SHP77 (cell line): ENCODE data around the gene C1orf105.
"Not testable (repeated sequence)": the region's sequence is repeated elsewhere in the genome, so short reads cannot be mapped to it uniquely, and the experiment has no call there.

ENCODE experiments used
- DNase-seq, 2 experiments: peaks; one replicate each; lab custom pipeline; 2025; lab: John Stamatoyannopoulos, UW

Gene C1orf105

GRCh38 chr1:172487550-172487949 is 67.1 kb downstream of the C1orf105 start:
- DNase-seq = no peak

- no peak for DNase-seq
Measured at GRCh38 chr1:172488393-172488792, 67.9 kb downstream of the C1orf105 start.

GRCh38 chr1:172489847-172490246 is 69.4 kb downstream of the C1orf105 start:
- no peak for DNase-seq

GRCh38 chr1:172492421-172492820 is 71.9 kb downstream of the C1orf105 start:
- no peak for DNase-seq

GRCh38 chr1:172494166-172494565 is 73.7 kb downstream of the C1orf105 start:
- no peak for DNase-seq

GRCh38 chr1:172496127-172496526 is 75.6 kb downstream of the C1orf105 start:
- DNase-seq = not testable (repeated sequence)

- DNase-seq = no peak
Measured at GRCh38 chr1:172496678-172497077, 76.2 kb downstream of the C1orf105 start.

- no peak for DNase-seq
Measured at GRCh38 chr1:172497230-172497629, 76.7 kb downstream of the C1orf105 start.

- DNase-seq = no peak
Measured at GRCh38 chr1:172498857-172499256, 78.4 kb downstream of the C1orf105 start.

GRCh38 chr1:172499636-172500141 is 79.2 kb downstream of the C1orf105 start:
- no peak for DNase-seq

- no peak for DNase-seq
Measured at GRCh38 chr1:172500207-172500606, 79.7 kb downstream of the C1orf105 start.

GRCh38 chr1:172507741-172508140 is 87.3 kb downstream of the C1orf105 start:
- DNase-seq = no peak

- DNase-seq = no peak
Measured at GRCh38 chr1:172510479-172510878, 90.0 kb downstream of the C1orf105 start.

- DNase-seq = no peak
Measured at GRCh38 chr1:172512591-172512990, 92.1 kb downstream of the C1orf105 start.

GRCh38 chr1:172513479-172513878 is 93.0 kb downstream of the C1orf105 start:
- no peak for DNase-seq

- DNase-seq = no peak
Measured at GRCh38 chr1:172514108-172514507, 93.6 kb downstream of the C1orf105 start.

- DNase-seq = no peak
Measured at GRCh38 chr1:172515436-172515835, 95.0 kb downstream of the C1orf105 start.

GRCh38 chr1:172515927-172516326 is 95.4 kb downstream of the C1orf105 start:
- DNase-seq = no peak

- DNase-seq = no peak
Measured at GRCh38 chr1:172517081-172517480, 96.6 kb downstream of the C1orf105 start.

- no peak for DNase-seq
Measured at GRCh38 chr1:172517545-172517944, 97.1 kb downstream of the C1orf105 start.
